GM21529 (cell line): ENCODE results near the gene ARHGAP15.
A peak's percentile ranks its signal among the peaks of the same experiment; 100 is the strongest.
"Not testable (repeated sequence)": the region's sequence is repeated elsewhere in the genome, so short reads cannot be mapped to it uniquely, and the experiment has no call there.

Experiments
- ATAC-seq: cut with Tn5 transposase; IDR thresholded peaks from one replicate; pipeline ENCODE4 v1.9.1; 2021; ENCODE audit not compliant: unreplicated experiment

The ARHGAP15 gene

DNA sequence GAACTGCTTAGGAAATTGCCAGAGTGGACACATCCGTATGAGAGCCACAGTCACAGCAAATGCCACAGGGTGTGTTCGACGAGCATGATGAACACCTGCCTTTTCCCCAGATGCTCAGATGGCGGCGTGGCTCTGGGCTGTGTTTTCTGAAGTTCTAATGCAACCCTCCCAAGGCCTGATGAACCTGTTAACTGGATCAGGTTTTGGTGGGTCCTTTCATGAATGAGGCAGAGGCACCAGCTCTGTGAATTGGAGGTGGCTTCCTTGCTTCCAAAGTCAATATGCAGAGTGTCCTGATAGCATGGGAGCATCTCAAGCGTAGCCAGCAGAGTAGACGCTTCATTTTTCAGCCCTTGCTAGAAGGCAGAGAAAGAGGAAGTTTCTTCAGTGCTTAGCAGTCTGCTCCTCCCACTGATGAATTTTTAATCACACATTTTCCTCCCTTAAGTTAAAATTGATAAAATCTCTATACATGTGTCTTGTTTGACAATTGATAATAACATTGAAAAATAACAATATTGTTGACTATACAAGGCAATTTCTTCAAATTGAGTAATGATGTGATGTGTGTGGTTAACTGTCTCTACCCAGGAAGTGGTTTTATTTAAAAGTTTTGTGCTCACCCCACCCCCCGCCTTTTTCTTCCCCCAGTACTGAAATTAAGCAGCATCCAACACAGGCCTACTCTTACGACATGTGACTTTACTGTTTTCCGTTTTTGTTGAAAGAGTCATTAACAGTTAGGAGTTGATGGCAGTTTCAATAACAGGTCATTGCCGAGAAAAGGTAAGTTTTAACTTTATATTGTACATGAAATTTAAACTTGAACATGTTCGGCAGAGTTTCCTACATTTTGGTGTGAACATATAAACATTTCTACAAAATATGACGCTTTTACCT is at the start of gene ARHGAP15:
ARHGAP15 (plus strand) TSS at position 739 of the 900 bp plus-strand sequence.
- peak; percentile 87 for ATAC-seq

DNA sequence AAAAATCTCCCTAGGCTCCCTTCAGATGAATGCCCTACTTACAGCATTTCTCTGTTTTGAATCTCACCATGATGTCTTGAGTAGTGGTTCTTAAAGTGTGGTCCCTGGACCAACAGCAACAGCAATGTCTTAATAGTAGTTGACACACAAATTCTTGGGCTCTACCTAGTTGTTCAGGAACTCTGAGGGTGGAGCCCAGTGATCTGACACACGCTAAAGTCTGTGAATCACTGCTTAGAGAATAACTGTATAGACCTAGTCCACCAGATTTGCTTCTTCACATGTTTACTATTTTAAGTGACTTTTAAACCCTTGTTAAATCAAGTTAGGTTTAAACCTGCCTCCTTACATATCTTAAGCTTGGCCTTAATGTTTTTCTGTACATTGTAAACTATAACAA is 47.6 kb upstream of the ARHGAP15 start:
- no peak for ATAC-seq

DNA sequence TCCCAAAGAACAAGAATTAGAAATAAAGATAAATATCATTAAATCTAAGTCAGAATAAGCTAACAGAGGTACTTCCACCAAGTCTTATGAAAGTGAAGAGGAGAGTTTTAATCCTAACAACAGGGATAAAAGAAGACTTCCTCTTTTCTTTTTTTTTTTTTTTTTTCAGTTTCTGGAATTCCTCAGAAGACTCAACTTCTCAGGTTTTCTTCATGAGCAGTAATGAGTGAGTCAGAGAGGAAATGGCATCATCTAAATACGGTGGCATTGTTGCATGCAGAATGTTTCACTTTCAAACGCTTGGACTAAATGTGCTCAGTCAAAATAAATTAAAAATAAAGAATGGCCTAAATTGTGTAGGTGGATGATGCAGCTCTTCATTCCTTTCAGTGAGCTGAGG is 45.6 kb upstream of the ARHGAP15 start:
- peak; percentile 49 for ATAC-seq

DNA sequence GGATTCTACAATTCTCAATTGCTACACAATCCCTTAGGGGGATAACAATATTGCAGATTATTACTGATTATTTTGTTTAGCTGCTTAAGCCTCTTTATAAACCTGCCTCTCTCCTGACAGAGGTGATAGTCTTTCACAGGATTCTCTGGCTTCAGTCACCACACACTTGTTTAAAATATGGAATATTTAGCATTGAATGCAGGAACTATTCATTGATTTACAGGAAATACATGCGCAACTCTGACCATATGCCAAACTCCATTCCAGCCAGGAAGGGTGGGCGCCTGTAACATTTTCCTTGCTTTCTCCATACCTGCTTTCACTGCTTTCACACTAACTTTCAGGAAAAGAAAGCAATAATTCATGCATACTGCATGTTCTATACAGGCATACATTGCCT is 44.8 kb upstream of the ARHGAP15 start:
- ATAC-seq = no peak

DNA sequence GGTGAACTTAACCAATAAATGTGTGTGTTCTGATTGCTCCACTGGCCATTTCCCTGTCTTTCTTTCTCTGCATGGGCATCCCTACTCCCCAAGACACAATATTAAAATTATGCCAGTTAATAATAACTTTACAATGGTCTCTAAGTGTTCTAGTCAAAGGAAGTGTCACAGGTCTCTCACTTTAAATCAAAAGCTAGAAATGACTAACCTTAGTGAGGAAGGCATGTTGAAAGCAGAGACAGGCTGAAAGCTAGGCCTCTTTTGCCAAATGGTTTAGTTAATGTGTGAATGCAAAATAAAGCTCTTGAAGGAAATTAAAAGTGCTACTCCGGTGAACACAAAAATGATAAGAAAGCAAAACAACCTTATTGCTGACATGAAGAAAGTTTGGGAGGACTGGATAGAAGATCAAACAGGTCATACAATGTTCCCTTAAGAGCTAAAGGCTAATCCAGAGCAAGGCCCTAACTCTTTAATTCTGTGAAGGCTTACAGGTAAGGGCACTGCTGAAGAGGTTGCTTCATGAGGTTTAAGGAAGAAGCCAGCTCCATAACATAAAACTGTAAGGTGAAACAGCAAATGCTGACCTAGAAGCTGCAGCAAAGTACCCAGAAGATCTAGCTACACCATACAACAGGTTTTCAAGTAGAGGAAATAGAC is 44.0 kb upstream of the ARHGAP15 start:
- ATAC-seq = peak; percentile 60

DNA sequence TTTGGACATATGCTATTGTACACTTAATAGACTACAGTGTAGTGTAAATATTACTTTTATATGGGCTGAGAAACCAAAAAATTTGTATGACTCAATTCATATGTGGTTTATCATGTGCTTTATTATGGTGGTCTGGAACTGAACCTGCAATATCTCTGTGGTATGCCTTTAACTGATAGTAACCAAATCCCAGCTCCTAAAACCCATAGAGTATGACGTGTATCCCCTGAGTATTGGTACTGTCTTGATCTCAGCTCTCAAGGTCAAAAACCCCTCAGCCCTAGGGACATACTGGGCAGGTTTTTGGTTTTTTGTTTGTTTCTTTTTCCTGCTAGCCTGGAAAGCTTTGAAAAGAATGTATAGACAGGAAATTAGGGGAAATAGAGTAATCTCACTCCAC is 42.2 kb upstream of the ARHGAP15 start:
- no peak for ATAC-seq

DNA sequence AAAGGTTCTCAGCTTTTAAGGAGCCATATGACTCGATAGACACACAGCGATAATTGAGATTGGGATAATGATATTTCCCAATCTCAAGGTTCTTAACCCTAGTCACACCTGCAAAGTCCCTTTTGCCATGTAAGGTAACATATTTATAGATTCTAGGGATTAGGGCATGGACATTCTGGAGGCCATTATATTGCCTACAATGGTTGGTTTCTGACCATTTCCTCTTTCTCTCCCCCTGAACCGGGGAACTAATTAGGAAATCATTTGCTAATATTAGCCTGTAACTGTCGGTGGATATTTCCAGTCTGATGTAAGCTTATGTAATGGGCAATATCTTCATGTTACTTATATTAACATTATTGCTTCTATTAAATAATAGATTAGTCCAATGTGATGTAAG is 40.8 kb upstream of the ARHGAP15 start:
- no peak for ATAC-seq

DNA sequence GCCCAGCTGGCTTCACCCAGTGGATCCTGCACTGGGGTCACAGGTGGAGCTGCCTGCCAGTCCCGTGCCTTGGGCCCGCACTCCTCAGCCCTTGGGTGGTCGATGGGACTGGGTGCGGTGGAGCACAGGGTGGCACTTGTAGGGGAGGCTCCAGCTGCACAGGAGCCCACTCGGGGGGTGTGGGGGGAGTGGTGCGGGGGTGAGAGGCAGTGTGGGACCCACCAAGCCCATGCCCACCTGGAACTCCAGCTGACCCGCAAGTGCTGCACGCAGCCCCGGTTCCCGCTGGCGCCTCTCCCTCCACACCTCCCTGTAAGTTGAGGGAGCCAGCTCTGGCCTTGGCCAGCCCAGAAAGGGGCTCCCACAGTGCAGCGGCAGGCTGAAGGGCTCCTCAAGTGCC is 39.7 kb upstream of the ARHGAP15 start:
- ATAC-seq = not testable (repeated sequence)

DNA sequence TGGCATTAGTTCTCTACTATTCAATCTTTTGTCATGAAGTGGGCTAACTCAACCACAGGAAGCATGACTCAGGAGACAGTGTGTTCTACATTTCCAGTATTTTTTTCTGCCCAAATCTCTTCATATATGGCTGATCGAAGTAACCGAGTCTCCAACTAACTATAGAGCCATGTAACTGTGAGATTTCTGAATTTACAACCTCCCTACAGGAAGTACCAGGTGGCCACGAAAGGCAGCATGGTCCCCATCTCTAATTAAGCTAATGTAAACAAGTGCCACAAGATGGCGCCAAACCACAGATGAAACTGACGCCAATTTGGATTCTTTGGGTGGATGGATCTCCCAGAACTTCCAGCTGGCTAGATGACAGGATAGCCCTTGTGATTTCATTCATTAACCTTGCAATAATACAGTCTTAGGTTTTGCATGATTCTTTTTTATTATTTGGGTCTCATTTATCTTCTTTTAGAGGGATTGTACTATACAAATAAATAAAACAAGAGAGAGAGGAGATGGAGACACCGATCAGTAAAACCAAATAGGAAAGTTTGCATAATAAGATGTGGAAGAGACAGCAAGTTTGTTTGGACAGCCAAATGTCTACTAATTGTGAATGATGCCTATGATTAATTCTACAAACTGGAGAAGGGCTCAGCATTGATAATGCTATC is 18.3 kb upstream of the ARHGAP15 start:
- peak; percentile 88 for ATAC-seq

DNA sequence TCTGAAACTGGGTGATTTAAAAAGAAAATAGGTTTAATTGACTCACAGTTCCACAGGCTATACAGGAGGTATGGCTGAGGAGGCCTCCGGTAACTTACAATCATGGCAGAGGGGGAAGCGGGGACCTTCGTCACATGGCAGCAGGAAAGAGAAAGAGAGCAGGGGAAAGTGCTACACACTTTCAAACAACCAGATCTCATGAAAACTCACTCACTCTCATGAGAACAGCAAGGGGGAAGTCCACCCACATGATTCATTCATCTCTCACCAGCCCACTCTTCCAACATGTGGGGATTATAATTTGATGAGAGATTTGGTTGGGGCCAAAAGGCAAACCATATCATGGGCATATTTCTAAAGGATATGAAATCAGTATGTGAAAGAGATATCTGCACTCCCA is 12.0 kb upstream of the ARHGAP15 start:
- ATAC-seq = no peak

DNA sequence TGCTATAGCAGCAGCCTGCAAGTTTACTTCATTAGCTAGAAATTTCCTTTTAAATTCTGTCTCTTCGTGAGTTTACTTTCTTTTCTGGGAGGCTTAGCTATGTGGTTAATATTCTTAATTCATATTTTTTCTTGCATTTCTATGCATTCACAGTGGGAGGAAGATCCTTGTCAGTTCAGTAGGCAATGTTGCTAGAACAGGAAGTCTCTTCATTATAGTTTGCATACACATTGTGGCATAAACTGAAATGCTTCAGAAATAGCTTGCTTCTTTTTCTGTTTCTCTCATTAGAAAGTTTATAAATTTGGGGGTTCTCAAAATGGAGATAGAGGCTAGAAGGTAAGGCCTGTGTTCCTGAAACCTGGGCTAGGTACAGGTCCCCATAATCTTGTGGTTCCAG is 8.1 kb upstream of the ARHGAP15 start:
- ATAC-seq = peak; percentile 85

DNA sequence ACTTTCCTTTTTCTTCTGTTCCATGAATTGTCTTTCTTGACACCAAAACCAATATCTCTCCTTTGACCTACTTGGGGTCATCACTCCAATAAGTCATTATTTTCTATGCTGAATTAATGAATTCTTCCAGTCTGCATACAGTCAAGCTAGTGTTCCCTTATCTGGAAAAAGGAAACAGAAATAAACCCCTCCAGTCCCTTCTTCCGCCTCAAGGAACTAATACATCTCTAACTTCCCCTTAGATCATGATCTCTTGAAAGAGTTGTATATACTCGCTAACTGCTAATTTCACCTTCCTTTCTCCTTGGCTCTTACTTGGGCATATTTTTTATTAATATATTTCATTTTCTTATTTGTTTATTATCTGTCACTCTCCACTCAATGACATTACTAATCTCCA is 7.3 kb upstream of the ARHGAP15 start:
- no peak for ATAC-seq

DNA sequence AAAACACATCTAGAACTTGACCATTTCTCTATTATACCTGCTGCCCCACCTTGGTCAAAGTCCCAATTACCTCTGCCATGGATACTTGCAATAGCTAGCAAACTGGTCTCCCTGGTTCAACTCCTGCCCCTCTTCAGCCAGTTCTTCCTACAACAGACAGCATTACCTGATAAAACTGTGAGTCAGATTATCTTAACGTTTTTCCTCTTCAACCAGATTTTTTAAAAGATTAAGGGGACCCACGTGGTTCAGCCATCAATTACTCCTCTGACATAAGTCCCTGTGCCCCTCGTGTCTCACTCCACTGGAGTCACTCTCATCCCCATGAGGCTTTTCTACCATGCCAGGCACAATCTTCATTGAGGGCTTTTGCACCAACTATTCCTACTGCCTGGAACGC is 5.3 kb upstream of the ARHGAP15 start:
- no peak for ATAC-seq

DNA sequence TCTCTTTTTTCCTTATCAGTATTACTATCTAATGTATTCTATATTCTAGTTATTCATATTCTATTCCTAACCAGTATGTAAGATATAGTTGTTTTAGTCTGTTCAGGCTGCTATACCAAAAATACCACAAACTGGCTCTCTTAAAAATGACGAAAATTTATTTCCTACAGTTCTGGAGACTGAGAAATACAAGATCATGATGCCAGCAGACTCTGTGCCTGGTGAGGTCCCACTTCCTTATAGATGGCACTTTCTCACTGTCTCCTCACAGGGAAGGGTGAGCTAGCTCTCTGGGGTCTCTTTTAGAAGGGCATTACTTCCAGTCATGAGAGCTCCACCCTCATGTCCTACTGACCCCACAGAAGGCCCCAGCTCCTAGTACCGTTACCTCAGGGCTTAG is 4.8 kb upstream of the ARHGAP15 start:
- no peak for ATAC-seq

DNA sequence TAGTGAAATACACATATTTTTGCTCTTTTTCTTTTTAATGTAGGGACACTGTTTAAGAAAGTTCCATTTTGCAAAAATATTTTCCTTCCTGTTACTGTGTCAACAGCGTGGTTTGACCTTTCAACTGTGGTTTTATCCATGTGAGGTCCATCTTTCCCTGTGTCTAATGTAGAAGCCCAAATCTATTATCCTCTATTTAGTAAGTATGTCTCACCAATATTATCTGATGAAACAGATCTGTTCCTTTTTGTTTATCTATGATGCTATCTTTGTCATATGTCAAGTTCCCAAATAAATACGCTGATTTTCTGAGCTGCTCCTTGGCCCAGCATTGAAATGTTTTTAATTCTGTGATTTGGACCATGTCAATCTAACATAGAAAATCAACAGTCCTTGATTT is 3.5 kb upstream of the ARHGAP15 start:
- ATAC-seq = no peak

DNA sequence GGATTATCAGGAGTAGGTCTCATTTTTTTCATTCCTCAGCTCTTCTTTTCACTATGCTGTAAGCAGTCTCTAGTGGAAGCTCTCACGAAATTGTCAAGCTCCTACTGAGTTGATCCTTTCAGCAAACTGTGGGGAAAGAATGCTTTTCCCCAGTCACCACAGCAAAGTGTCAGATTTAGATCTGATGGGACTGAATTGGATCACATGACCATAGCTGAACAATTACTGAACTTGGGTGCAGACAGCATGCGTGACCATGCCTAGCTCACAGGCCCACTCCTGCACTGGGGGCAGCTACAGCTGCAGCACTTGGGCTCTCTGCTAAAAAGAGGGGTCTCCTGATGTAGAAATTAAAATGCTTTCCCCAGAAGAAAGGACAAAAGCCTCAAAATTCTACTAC is 3.1 kb downstream of the ARHGAP15 start:
- no peak for ATAC-seq

DNA sequence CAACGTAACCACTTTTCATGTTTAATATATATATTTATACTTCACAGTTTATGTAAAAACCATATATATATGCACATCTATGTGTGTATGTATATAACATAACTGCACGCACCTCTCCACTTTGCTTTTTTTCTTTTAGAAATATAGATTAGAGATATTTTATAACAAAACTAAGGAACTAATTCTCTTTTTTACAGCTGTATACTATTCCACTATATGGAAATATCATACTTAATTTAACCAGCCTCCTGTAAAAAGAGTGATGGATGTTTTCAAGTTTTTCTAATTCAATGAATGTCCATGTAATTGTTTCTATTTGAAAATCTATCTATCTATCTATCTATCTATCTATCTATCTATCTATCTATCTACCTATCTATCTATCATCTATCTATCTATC is 4.6 kb downstream of the ARHGAP15 start:
- no peak for ATAC-seq

DNA sequence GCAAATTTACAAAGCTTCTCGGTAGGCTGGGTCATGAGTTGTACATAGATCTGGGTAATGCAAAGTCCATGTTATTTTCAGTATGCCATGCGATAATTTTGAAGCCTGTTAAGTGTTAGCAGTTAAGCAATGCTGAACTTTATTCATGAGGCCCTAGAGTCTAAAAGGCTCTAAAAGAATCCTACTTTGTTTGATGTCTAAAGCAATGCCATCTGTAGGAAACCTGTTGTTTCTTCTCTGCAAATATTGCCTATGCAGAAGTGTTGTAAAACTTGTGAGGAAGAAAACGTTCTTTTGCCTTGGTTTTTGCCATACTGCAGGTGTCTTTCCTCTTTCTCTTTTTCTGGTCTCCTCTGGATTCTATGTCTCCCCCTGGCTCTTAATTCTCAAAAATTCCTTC is 9.1 kb downstream of the ARHGAP15 start:
- ATAC-seq = no peak

DNA sequence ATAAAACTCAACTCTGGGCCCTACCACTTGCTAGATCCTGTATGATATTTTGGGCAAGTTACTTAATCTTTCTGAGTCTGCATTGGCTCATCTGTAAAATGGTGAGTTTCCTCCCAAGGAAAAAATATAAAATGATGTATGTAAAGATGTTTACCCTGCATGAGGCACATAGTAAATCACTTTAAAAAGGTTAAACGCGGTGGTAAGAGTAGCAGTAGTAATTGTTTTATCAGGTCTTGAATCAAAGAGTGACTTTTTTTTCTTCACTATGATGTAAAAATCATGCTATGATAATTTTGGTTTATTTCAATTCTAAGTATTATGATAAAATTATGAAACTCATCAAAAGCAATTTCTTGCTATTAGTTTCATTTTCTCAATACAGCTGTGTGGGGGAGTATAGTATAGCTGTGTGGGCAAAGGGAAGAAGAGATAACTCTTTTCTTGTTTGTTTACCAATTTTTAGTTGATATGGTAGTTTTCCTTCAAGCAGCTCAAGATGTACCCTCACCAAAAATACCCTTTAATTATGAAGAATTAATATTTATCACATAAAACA is 10.7 kb downstream of the ARHGAP15 start:
- ATAC-seq = peak; percentile 28

DNA sequence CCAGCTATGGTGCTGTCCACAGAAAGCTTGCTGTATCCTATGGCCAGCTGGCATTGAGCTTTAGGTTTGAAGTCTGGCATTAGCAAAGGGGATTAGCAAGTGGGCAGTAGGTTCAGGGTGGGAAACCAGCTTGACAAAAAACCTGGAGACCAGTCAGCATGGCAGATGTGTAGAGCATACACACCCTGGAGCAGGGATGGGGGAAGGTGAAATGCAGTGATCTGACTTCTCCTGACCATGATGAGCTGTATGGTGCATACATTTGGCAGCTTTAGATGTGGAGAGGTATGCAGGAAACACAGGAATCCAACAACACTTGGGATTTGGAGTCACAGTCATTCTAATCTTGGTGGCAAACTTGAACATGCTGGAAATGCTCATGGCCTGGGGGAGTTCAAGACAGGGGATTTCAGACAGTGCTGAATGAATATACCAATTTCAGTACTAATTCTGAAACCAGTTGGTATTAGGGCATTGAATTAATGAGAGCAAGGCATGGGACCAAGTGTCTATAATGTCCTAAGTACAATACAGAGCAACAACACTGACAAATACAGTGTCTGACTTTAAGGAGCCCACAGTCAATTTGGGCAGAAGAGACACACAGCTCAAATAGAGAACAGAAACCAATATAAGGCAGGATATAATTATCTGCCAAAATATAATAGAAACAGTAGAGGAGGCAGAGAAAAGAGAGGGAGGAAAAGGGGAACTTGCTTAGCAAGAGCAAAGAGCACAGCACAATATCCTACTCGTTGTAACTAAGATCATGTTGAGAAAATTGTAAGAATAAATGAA is 11.8 kb downstream of the ARHGAP15 start:
- ATAC-seq = peak; percentile 81

DNA sequence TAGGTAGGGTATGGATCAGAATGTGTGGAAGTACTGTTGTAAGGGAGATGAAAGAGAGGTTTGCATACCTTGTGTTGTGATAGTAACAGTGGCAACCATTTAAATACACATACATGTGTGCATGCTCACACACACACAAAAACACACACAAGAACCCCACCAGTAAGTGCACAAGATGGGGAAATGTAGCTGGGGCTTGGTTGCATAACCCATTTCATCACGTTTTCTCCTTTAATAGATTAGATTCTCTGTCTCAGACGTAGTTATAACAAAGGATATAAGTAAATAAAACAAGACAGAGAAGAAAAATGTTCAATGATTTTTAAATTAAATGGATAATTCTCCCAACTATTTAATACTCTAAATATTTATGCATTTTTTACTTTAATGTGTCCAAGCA is 13.4 kb downstream of the ARHGAP15 start:
- no peak for ATAC-seq
